ENCODE results near the gene C1QTNF6.

GRCh38 chr22:37210041-37210803 is 22.2 kb upstream of the C1QTNF6 start:
- TF ChIP-seq TCF7L2 (IDR thresholded peaks at IDR 0.05; ENCODE audit: borderline replicate concordance, low read depth, low read length) (no peak), ZNF660 (tag by site-specific recombination; IDR thresholded peaks at IDR 0.05) (no peak), ZNF776 (tag by site-specific recombination; IDR thresholded peaks at IDR 0.05; ENCODE audit: borderline replicate concordance) (no peak), ZSCAN18 (tag by site-specific recombination; IDR thresholded peaks at IDR 0.05) (no peak), YY1 (tag by site-specific recombination; IDR thresholded peaks at IDR 0.05) (no peak), ZNF423 (tag by site-specific recombination; IDR thresholded peaks at IDR 0.05) (no peak), OSR2 (tag by site-specific recombination; IDR thresholded peaks at IDR 0.05) (no peak), ZNF416 (tag by site-specific recombination; IDR thresholded peaks at IDR 0.05) (no peak)
- TF ChIP-seq, protein P1, sequence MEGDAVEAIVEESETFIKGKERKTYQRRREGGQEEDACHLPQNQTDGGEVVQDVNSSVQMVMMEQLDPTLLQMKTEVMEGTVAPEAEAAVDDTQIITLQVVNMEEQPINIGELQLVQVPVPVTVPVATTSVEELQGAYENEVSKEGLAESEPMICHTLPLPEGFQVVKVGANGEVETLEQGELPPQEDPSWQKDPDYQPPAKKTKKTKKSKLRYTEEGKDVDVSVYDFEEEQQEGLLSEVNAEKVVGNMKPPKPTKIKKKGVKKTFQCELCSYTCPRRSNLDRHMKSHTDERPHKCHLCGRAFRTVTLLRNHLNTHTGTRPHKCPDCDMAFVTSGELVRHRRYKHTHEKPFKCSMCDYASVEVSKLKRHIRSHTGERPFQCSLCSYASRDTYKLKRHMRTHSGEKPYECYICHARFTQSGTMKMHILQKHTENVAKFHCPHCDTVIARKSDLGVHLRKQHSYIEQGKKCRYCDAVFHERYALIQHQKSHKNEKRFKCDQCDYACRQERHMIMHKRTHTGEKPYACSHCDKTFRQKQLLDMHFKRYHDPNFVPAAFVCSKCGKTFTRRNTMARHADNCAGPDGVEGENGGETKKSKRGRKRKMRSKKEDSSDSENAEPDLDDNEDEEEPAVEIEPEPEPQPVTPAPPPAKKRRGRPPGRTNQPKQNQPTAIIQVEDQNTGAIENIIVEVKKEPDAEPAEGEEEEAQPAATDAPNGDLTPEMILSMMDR (tag by site-specific recombination; IDR thresholded peaks at IDR 0.05): no peak
- TF ChIP-seq, protein P2, sequence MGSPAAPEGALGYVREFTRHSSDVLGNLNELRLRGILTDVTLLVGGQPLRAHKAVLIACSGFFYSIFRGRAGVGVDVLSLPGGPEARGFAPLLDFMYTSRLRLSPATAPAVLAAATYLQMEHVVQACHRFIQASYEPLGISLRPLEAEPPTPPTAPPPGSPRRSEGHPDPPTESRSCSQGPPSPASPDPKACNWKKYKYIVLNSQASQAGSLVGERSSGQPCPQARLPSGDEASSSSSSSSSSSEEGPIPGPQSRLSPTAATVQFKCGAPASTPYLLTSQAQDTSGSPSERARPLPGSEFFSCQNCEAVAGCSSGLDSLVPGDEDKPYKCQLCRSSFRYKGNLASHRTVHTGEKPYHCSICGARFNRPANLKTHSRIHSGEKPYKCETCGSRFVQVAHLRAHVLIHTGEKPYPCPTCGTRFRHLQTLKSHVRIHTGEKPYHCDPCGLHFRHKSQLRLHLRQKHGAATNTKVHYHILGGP (tag by site-specific recombination; IDR thresholded peaks at IDR 0.05): no peak
- TF ChIP-seq, protein P3, sequence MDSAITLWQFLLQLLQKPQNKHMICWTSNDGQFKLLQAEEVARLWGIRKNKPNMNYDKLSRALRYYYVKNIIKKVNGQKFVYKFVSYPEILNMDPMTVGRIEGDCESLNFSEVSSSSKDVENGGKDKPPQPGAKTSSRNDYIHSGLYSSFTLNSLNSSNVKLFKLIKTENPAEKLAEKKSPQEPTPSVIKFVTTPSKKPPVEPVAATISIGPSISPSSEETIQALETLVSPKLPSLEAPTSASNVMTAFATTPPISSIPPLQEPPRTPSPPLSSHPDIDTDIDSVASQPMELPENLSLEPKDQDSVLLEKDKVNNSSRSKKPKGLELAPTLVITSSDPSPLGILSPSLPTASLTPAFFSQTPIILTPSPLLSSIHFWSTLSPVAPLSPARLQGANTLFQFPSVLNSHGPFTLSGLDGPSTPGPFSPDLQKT (IDR thresholded peaks at IDR 0.05; ENCODE audit: borderline replicate concordance, low read depth, low read length): no peak
